Measurements from ENCODE around the gene PCDHGA5. TPM values are rescaled to one million over a fixed set of nuclear protein-coding genes. Genes with fewer than 3 reads are reported as not detected.

Gene PCDHGA5
- total and polyA plus RNA-seq, 12 donors = 0.59 to 9.7 (median 6.9) TPM

DNA sequence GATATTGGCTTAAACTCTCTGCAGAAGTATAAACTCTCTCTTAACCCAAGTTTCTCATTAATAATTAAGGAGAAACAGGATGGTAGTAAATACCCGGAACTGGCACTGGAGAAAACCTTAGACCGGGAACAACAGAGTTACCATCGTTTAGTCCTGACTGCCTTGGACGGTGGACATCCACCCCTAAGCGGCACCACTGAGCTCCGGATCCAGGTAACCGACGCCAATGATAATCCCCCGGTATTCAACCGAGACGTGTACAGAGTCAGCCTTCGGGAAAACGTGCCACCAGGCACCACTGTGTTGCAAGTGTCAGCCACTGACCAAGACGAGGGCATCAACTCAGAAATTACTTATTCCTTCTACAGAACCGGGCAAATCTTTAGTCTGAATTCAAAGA, 34.6 kb downstream of the PCDHGA5 start:
- H3K4me3 ChIP-seq = no peak overlapping the region
- peaks cover 0 to 31% (median 0%) of the 10 kb centered on the region in 9 donors for H3K36me3 ChIP-seq
- H3K9me3 ChIP-seq = peaks cover 0 to 94% (median 51%) of the 10 kb centered on the region in 11 donors
- 28 to 34% methylated on average over 15 of the region's 15 CpGs for WGBS, 2 donors
- H3K4me1 ChIP-seq = peaks cover 0 to 5% (median 0%) of the 10 kb centered on the region in 9 donors
- ATAC-seq (peak in 4 of 8 donors; percentile 41 to 56 (median 50)), DNase-seq (no peak)
- peaks cover 0 to 84% (median 0%) of the 10 kb centered on the region in 7 donors for H3K27me3 ChIP-seq
- TF ChIP-seq, protein P1, sequence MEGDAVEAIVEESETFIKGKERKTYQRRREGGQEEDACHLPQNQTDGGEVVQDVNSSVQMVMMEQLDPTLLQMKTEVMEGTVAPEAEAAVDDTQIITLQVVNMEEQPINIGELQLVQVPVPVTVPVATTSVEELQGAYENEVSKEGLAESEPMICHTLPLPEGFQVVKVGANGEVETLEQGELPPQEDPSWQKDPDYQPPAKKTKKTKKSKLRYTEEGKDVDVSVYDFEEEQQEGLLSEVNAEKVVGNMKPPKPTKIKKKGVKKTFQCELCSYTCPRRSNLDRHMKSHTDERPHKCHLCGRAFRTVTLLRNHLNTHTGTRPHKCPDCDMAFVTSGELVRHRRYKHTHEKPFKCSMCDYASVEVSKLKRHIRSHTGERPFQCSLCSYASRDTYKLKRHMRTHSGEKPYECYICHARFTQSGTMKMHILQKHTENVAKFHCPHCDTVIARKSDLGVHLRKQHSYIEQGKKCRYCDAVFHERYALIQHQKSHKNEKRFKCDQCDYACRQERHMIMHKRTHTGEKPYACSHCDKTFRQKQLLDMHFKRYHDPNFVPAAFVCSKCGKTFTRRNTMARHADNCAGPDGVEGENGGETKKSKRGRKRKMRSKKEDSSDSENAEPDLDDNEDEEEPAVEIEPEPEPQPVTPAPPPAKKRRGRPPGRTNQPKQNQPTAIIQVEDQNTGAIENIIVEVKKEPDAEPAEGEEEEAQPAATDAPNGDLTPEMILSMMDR (IDR thresholded peaks at IDR 0.05) = peak in 2 of 9 donors; percentile 9 to 18
- H3K27ac ChIP-seq = no peak overlapping the region
- intact Hi-C loops (cut with DNase I) = no loop called here

- ATAC-seq (peak in 1 of 8 donors; percentile 40), DNase-seq (no peak)
- no peak overlapping the region for H3K4me3 ChIP-seq
- TF ChIP-seq, protein P1 (IDR thresholded peaks at IDR 0.05) = no peak
- no peak overlapping the region for H3K27ac ChIP-seq
- intact Hi-C loops (cut with DNase I) = loop anchor here in 1 of 10 donors (10.0 kb wide), 1 partner anchor 45 kb away; the partner anchor contains the start of genes PCDHGA4, PCDHGB1 and PCDHGB2
- WGBS, 2 donors = 33 to 34% methylated on average over 60 to 61 of the region's 61 CpGs
- peaks cover 0 to 94% (median 55%) of the 10 kb centered on the region in 11 donors for H3K9me3 ChIP-seq
- peaks cover 0 to 35% (median 0%) of the 10 kb centered on the region in 9 donors for H3K36me3 ChIP-seq
- peaks cover 0 to 84% (median 0%) of the 10 kb centered on the region in 7 donors for H3K27me3 ChIP-seq
- peaks cover 0 to 5% (median 0%) of the 10 kb centered on the region in 9 donors for H3K4me1 ChIP-seq
These were observed 35.7 kb downstream of the PCDHGA5 start for GRCh38 chr5:141399555-141400258.

DNA sequence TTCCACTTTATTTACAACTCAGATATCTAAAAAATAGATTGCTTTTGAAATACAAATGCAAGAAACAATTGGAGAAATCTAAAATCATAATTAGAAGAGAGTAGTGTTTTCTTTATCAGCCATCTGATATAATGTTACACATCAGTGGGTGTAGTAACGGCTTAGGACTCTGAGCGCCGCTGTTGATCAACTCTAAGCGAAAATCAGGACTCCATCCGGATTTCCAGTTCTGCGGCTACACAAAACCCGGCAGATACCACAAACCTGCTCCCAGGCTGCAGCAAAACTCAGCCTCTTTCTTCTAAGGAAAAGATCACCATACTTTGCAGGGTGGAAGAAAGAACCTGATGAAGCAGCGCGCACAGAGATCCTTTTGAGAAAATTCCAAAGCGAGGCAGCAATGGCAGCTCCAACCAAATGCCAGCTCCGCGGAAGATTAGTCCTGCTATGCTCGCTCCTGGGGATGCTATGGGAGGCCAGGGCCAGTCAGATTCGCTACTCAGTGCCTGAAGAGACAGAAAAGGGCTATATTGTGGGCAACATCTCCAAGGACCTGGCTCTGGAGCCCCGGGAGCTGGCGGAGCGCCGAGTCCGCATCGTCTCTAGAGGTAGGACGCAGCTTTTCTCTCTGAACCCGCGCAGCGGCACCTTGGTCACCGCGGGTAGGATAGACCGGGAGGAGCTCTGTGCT, 38.7 kb downstream of the PCDHGA5 start, which contains the start of gene PCDHGA9:
Gene PCDHGA9 (plus strand): TSS at position 226 of the 691 bp plus-strand sequence. CDS start 175 bp downstream, at position 401.
- Histone ChIP-seq H3K4me3 (peak within 1 kb of the TSS in 5 of 10 donors; percentile 10 to 32 (median 21)), H3K36me3 (peaks cover 0 to 45% (median 0%) of the 10 kb centered on the region in 9 donors), H3K27ac (no peak within 1 kb of the TSS), H3K9me3 (peaks cover 0 to 96% (median 56%) of the 10 kb centered on the region in 11 donors), H3K4me1 (peaks cover 0 to 5% (median 0%) of the 10 kb centered on the region in 9 donors), H3K27me3 (peaks cover 0 to 85% (median 0%) of the 10 kb centered on the region in 7 donors)
- intact Hi-C loops (cut with DNase I) = loop anchor here in 1 of 10 donors (10.0 kb wide), 1 partner anchor 48 kb away; the partner anchor contains the start of genes PCDHGA4, PCDHGB1 and PCDHGB2
- ATAC-seq (no peak), DNase-seq (no peak)
- 30 to 33% methylated on average over 27 of the region's 27 CpGs for WGBS, 2 donors
- TF ChIP-seq, protein P1 (IDR thresholded peaks at IDR 0.05) = peak in 6 of 9 donors; percentile 6 to 36 (median 22)

DNA sequence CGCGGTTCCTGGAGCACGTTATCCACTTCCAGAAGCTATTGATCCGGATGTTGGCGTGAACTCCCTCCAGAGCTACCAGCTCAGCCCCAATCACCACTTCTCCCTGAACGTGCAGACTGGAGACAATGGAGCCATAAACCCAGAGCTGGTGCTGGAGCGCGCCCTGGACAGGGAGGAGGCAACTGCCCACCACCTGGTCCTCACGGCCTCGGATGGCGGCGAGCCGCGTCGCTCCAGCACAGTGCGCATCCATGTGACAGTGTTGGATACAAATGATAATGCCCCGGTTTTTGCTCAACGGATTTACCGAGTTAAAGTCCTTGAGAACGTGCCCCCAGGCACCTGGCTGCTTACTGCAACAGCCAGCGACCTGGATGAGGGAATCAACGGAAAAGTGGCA, 39.4 kb downstream of the PCDHGA5 start:
- intact Hi-C loops (cut with DNase I) = loop anchor here in 1 of 10 donors (10.0 kb wide), 1 partner anchor 49 kb away; the partner anchor contains the start of genes PCDHGA4, PCDHGB1 and PCDHGB2
- ATAC-seq = no peak
- TF ChIP-seq, protein P1 (IDR thresholded peaks at IDR 0.05) = no peak
- peaks cover 0 to 89% (median 0%) of the 10 kb centered on the region in 7 donors for H3K27me3 ChIP-seq
- no peak overlapping the region for H3K27ac ChIP-seq
- H3K4me3 ChIP-seq = peak overlapping the region in 3 of 10 donors; percentile 10 to 32 (median 21)
- H3K9me3 ChIP-seq = peaks cover 0 to 100% (median 63%) of the 10 kb centered on the region in 11 donors
- no peak for DNase-seq
- H3K36me3 ChIP-seq = peaks cover 0 to 51% (median 0%) of the 10 kb centered on the region in 9 donors
- peaks cover 0 to 5% (median 0%) of the 10 kb centered on the region in 9 donors for H3K4me1 ChIP-seq
- WGBS, 2 donors = 37 to 38% methylated on average over 22 of the region's 22 CpGs
